Measurements from ENCODE around the gene SLC28A3. TPM values are rescaled to one million over a fixed set of nuclear protein-coding genes. Genes with fewer than 3 reads are reported as not detected.
"Not testable (repeated sequence)": the region's sequence is repeated elsewhere in the genome, so short reads cannot be mapped to it uniquely, and the experiment has no call there.

Gene SLC28A3
- not detected in 2 replicates for total RNA-seq

GRCh38 chr9:84340535-84340934 lies at the start of gene SLC28A3:
Gene SLC28A3, minus strand, starts transcription at chr9:84340758. Its CDS starts 125 bp downstream, at chr9:84340633.
- no peak for DNase-seq (ENCODE audit: low read depth, low spot score)

GRCh38 chr9:84390254-84390653 lies 49.7 kb upstream of the SLC28A3 start:
- not testable (repeated sequence) for DNase-seq (ENCODE audit: low read depth, low spot score)

GRCh38 chr9:84387821-84388220 lies 47.3 kb upstream of the SLC28A3 start:
- DNase-seq (ENCODE audit: low read depth, low spot score) = no peak

- DNase-seq (ENCODE audit: low read depth, low spot score) = no peak
These were observed 46.2 kb upstream of the SLC28A3 start for GRCh38 chr9:84386753-84387152.

GRCh38 chr9:84385386-84386040 lies 45.0 kb upstream of the SLC28A3 start:
- no peak for DNase-seq (ENCODE audit: low read depth, low spot score)

GRCh38 chr9:84384617-84385016 lies 44.1 kb upstream of the SLC28A3 start:
- no peak for DNase-seq (ENCODE audit: low read depth, low spot score)

GRCh38 chr9:84383178-84383577 lies 42.6 kb upstream of the SLC28A3 start:
- no peak for DNase-seq (ENCODE audit: low read depth, low spot score)

GRCh38 chr9:84382720-84383119 lies 42.2 kb upstream of the SLC28A3 start:
- no peak for DNase-seq (ENCODE audit: low read depth, low spot score)

- DNase-seq (ENCODE audit: low read depth, low spot score) = no peak
These were observed 41.0 kb upstream of the SLC28A3 start for GRCh38 chr9:84381508-84381907.

- DNase-seq (ENCODE audit: low read depth, low spot score) = no peak
These were observed 39.2 kb upstream of the SLC28A3 start for GRCh38 chr9:84379740-84380139.

- DNase-seq (ENCODE audit: low read depth, low spot score) = no peak
These were observed 35.4 kb upstream of the SLC28A3 start for GRCh38 chr9:84375954-84376353.

GRCh38 chr9:84374516-84374915 lies 34.0 kb upstream of the SLC28A3 start:
- no peak for DNase-seq (ENCODE audit: low read depth, low spot score)

GRCh38 chr9:84374013-84374412 lies 33.5 kb upstream of the SLC28A3 start:
- DNase-seq (ENCODE audit: low read depth, low spot score) = no peak

GRCh38 chr9:84371737-84372136 lies 31.2 kb upstream of the SLC28A3 start:
- DNase-seq (ENCODE audit: low read depth, low spot score) = no peak

- no peak for DNase-seq (ENCODE audit: low read depth, low spot score)
These were observed 28.0 kb upstream of the SLC28A3 start for GRCh38 chr9:84368601-84369000.

GRCh38 chr9:84367726-84368125 lies 27.2 kb upstream of the SLC28A3 start:
- not testable (repeated sequence) for DNase-seq (ENCODE audit: low read depth, low spot score)

- DNase-seq (ENCODE audit: low read depth, low spot score) = no peak
These were observed 26.1 kb upstream of the SLC28A3 start for GRCh38 chr9:84366683-84367082.

- not testable (repeated sequence) for DNase-seq (ENCODE audit: low read depth, low spot score)
These were observed 24.4 kb upstream of the SLC28A3 start for GRCh38 chr9:84364894-84365490.

GRCh38 chr9:84361645-84362044 lies 21.1 kb upstream of the SLC28A3 start:
- no peak for DNase-seq (ENCODE audit: low read depth, low spot score)

- no peak for DNase-seq (ENCODE audit: low read depth, low spot score)
These were observed 16.7 kb upstream of the SLC28A3 start for GRCh38 chr9:84357275-84357674.

- no peak for DNase-seq (ENCODE audit: low read depth, low spot score)
These were observed 13.5 kb upstream of the SLC28A3 start for GRCh38 chr9:84354035-84354434.

- no peak for DNase-seq (ENCODE audit: low read depth, low spot score)
These were observed 9.1 kb upstream of the SLC28A3 start for GRCh38 chr9:84349671-84350070.

GRCh38 chr9:84343111-84343521 lies 2.6 kb upstream of the SLC28A3 start:
- no peak for DNase-seq (ENCODE audit: low read depth, low spot score)

All from pulmonary artery endothelial cell (primary cell).